ENCODE data around the gene EFTUD2. TPM values are rescaled to one million over a fixed set of nuclear protein-coding genes. Genes with fewer than 3 reads are reported as not detected.

The EFTUD2 gene
- total RNA-seq, 2 experiments from 2014 or later, result 73.5 to 148 TPM

DNA sequence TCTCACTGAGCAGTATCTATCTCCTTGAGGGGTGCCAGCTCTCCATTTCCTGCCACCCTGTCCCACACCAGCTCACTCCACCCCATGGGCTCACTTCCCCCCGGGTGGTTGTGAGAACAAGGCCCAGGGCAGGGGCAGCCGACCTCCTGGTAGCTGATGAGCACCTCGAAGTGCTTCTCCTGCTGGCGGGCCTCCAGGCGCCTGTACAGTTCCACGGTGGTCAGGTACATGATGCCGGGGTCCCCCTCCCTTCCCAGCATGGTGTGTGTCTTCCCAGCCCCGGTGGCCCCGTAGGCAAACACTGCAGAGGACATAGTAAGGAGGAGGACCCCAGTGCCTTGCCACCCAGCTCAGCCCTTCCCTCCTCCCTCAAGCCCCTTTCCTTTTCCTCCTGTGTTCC is 35.9 kb upstream of the EFTUD2 start:
- Histone ChIP-seq H3K9me2 (ENCODE audit: insufficient read depth, low read length) (no peaks in the 10 kb centered on the region), H3K4me1 (ENCODE audit: insufficient read depth, low read length, poor library complexity, severe bottlenecking) (no peaks in the 10 kb centered on the region), H3K9me3 (ENCODE audit: low read length) (peaks cover 6% of the 10 kb centered on the region), H3K4me2 (ENCODE audit: low read length) (no peak overlapping the region), H3K79me2 (ENCODE audit: insufficient read depth, low read depth, low read length) (peaks cover 38% of the 10 kb centered on the region), H3K36me3 (ENCODE audit: insufficient read depth, low read length) (peaks cover 96% of the 10 kb centered on the region), H3K4me3 (ENCODE audit: low read depth, low read length, poor library complexity, severe bottlenecking) (no peak overlapping the region), H4K20me1 (ENCODE audit: insufficient read depth, low read length) (peaks cover 6% of the 10 kb centered on the region; the same call in 1 of the 2 replicates), H2AFZ (ENCODE audit: low read length) (no peak overlapping the region), H3K27ac (ENCODE audit: low read depth, low read length, poor library complexity, severe bottlenecking) (no peak overlapping the region)
- CTCF ChIA-PET (ENCODE audit: unreplicated experiment), result no interaction called here
- no TSS peak for BruUV-seq (replicated peaks)
- intact Hi-C loops (cut with micrococcal nuclease; ENCODE audit: unreplicated experiment), result no loop called here
- TF ChIP-seq EZH2phosphoT487 (IDR thresholded peaks at IDR 0.05; ENCODE audit: borderline replicate concordance, low read depth, low read length), result no peak
- TF ChIP-seq, protein P1, sequence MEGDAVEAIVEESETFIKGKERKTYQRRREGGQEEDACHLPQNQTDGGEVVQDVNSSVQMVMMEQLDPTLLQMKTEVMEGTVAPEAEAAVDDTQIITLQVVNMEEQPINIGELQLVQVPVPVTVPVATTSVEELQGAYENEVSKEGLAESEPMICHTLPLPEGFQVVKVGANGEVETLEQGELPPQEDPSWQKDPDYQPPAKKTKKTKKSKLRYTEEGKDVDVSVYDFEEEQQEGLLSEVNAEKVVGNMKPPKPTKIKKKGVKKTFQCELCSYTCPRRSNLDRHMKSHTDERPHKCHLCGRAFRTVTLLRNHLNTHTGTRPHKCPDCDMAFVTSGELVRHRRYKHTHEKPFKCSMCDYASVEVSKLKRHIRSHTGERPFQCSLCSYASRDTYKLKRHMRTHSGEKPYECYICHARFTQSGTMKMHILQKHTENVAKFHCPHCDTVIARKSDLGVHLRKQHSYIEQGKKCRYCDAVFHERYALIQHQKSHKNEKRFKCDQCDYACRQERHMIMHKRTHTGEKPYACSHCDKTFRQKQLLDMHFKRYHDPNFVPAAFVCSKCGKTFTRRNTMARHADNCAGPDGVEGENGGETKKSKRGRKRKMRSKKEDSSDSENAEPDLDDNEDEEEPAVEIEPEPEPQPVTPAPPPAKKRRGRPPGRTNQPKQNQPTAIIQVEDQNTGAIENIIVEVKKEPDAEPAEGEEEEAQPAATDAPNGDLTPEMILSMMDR (conservative IDR thresholded peaks at IDR 0.05; ENCODE audit: low read length), result no peak
- POLR2A ChIA-PET, result no interaction called here
- no peak for DNase-seq (ENCODE audit: low spot score)

GRCh38 chr17:44934745-44935105 is 35.5 kb upstream of the EFTUD2 start:
- TF ChIP-seq, protein P1 (conservative IDR thresholded peaks at IDR 0.05; ENCODE audit: low read length), result no peak
- TF ChIP-seq EZH2phosphoT487 (IDR thresholded peaks at IDR 0.05; ENCODE audit: borderline replicate concordance, low read depth, low read length), result no peak
- Histone ChIP-seq H3K9me2 (ENCODE audit: insufficient read depth, low read length) (no peaks in the 10 kb centered on the region), H3K4me2 (ENCODE audit: low read length) (no peak overlapping the region), H3K79me2 (ENCODE audit: insufficient read depth, low read depth, low read length) (peaks cover 34% of the 10 kb centered on the region), H3K4me1 (ENCODE audit: insufficient read depth, low read length, poor library complexity, severe bottlenecking) (no peaks in the 10 kb centered on the region), H2AFZ (ENCODE audit: low read length) (no peak overlapping the region), H3K4me3 (ENCODE audit: low read depth, low read length, poor library complexity, severe bottlenecking) (no peak overlapping the region), H3K36me3 (ENCODE audit: insufficient read depth, low read length) (peaks cover 96% of the 10 kb centered on the region), H3K27ac (ENCODE audit: low read depth, low read length, poor library complexity, severe bottlenecking) (no peak overlapping the region), H3K9me3 (ENCODE audit: low read length) (peaks cover 6% of the 10 kb centered on the region), H4K20me1 (ENCODE audit: insufficient read depth, low read length) (peaks cover 6% of the 10 kb centered on the region; the same call in 1 of the 2 replicates)
- intact Hi-C loops (cut with micrococcal nuclease; ENCODE audit: unreplicated experiment), result no loop called here
- CTCF ChIA-PET (ENCODE audit: unreplicated experiment), result no interaction called here
- no peak for DNase-seq (ENCODE audit: low spot score)
- POLR2A ChIA-PET, result no interaction called here
- no TSS peak for BruUV-seq (replicated peaks)

DNA sequence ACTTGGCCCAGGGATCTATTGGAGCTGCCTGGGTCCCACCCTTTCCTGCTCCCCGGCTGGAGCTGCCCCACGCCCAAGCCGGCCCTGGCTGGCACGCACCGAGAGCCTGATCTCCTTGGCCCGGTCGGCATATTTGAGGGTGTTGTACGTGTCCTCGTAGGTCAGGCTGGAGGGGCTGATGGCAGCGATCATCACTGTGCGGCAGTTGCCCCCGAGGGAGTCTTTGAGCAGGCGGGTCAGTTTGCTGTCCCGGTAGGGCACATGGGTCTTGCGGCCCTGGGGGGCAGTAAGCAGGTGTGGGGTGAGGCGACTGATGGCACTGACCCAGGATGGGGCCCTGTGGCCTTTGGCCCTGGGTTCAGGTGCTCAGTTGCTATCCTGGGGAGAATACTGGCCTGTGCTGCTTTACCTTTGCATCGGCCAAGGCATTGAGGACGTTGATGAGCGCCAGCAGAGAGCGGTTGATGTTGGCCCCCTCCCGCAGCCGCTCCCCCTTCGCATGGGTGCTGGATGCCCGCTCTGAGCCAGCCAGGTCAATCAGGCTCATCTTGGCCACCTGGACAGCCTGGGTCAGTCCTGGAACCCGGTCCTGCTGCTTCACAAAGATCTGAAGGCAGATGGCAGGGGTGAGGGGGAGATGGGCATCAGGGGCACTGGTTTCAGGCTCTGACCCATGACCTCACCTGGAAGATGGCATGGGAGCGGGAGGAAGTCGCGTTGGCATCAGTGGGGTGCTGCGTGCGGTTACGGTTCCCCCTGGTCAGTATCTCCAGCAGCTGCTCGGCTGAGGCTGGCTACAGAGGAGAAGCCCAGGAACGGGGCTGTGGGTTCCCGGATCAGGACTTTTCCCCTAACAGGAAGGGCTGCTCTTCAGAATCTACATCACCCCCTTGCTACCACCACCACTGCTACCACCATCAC is 34.8 kb upstream of the EFTUD2 start:
- Histone ChIP-seq H3K36me3 (ENCODE audit: insufficient read depth, low read length) (peaks cover 96% of the 10 kb centered on the region), H3K4me1 (ENCODE audit: insufficient read depth, low read length, poor library complexity, severe bottlenecking) (no peaks in the 10 kb centered on the region), H3K4me2 (ENCODE audit: low read length) (no peak overlapping the region), H3K27ac (ENCODE audit: low read depth, low read length, poor library complexity, severe bottlenecking) (no peak overlapping the region), H3K9me3 (ENCODE audit: low read length) (peaks cover 6% of the 10 kb centered on the region), H3K79me2 (ENCODE audit: insufficient read depth, low read depth, low read length) (peaks cover 27% of the 10 kb centered on the region), H4K20me1 (ENCODE audit: insufficient read depth, low read length) (peaks cover 6% of the 10 kb centered on the region; the same call in 1 of the 2 replicates), H3K9me2 (ENCODE audit: insufficient read depth, low read length) (no peaks in the 10 kb centered on the region), H3K4me3 (ENCODE audit: low read depth, low read length, poor library complexity, severe bottlenecking) (no peak overlapping the region), H2AFZ (ENCODE audit: low read length) (no peak overlapping the region)
- intact Hi-C loops (cut with micrococcal nuclease; ENCODE audit: unreplicated experiment), result no loop called here
- no TSS peak for BruUV-seq (replicated peaks)
- POLR2A ChIA-PET, result no interaction called here
- DNase-seq (ENCODE audit: low spot score), result no peak
- CTCF ChIA-PET (ENCODE audit: unreplicated experiment), result interaction anchor here (0.6 kb wide), 1 partner anchor 57 kb away, joined by 6 read pairs; no protein-coding TSS in a partner anchor
- TF ChIP-seq EZH2phosphoT487 (IDR thresholded peaks at IDR 0.05; ENCODE audit: borderline replicate concordance, low read depth, low read length), result no peak
- TF ChIP-seq, protein P1 (conservative IDR thresholded peaks at IDR 0.05; ENCODE audit: low read length), result no peak

Measured in OCI-LY7 (cell line).